Ishikawa (cell line): ENCODE measurements around the gene SGK2.

Experiments used
- CEBPB ChIP-seq: IDR thresholded peaks from 2 replicates; pipeline ENCODE4 v1.6.1; 2012
- CREB1 ChIP-seq: IDR thresholded peaks from 2 replicates; pipeline ENCODE4 v1.6.1; 2012; ENCODE audit warnings: low read depth
- EGR1 ChIP-seq: IDR thresholded peaks from 2 replicates; pipeline ENCODE4 v1.6.1; 2012
- EP300 ChIP-seq: IDR thresholded peaks from 2 replicates; pipeline ENCODE4 v1.6.1; 2012; ENCODE audit warnings: borderline replicate concordance
- FOXM1 ChIP-seq: IDR thresholded peaks from 2 replicates; pipeline ENCODE4 v1.6.1; 2012; ENCODE audit warnings: low read depth, borderline replicate concordance
- NFIC ChIP-seq: IDR thresholded peaks from 2 replicates; pipeline ENCODE4 v1.6.1; 2012
- RAD21 ChIP-seq: IDR thresholded peaks from 2 replicates; pipeline ENCODE4 v1.6.1; 2012; ENCODE audit warnings: low read depth
- TAF1 ChIP-seq: IDR thresholded peaks from 2 replicates; pipeline ENCODE4 v1.6.1; 2012; ENCODE audit warnings: low read depth, mild to moderate bottlenecking
- TCF12 ChIP-seq: IDR thresholded peaks from 2 replicates; pipeline ENCODE4 v1.6.1; 2012; ENCODE audit warnings: low read depth
- TEAD4 ChIP-seq: IDR thresholded peaks from 2 replicates; pipeline ENCODE4 v1.6.1; 2012
- YY1 ChIP-seq: IDR thresholded peaks from 2 replicates; pipeline ENCODE4 v1.6.1; 2012; ENCODE audit warnings: low read depth
- ZBTB7A ChIP-seq: IDR thresholded peaks from 2 replicates; pipeline ENCODE4 v1.6.1; 2012; ENCODE audit warnings: low read depth
- TF ChIP-seq, protein P1 (sequence below): IDR thresholded peaks from 2 replicates; pipeline ENCODE4 v1.6.1; 2012
- TF ChIP-seq, protein P2 (sequence below): IDR thresholded peaks from 2 replicates; pipeline ENCODE4 v1.6.1; 2012; ENCODE audit warnings: low read depth, mild to moderate bottlenecking
- TF ChIP-seq, protein P3 (sequence below): IDR thresholded peaks from 2 replicates; pipeline ENCODE4 v1.6.1; 2012

The SGK2 gene

DNA sequence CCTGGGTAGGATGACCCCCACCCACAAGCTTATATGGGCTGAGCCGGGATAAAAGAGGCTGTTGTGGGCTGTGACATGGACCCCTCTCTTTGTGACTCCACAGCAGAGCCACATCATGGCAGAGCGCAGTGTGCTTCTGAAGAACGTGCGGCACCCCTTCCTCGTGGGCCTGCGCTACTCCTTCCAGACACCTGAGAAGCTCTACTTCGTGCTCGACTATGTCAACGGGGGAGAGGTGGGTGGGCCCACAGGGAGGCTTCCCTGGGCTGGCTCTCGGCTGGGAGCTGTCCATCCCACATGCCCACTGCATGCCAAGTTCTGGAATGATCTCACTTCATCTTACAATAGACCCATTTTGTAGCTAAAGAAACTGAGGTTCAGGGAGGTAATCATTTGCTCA is 10.5 kb downstream of the SGK2 start:
- TF ChIP-seq EGR1 (no peak), YY1 (no peak), CEBPB (no peak), CREB1 (no peak), RAD21 (no peak), TEAD4 (no peak), NFIC (no peak), FOXM1 (no peak), EP300 (no peak), TCF12 (no peak), ZBTB7A (no peak), TAF1 (no peak)
- TF ChIP-seq, protein P1, sequence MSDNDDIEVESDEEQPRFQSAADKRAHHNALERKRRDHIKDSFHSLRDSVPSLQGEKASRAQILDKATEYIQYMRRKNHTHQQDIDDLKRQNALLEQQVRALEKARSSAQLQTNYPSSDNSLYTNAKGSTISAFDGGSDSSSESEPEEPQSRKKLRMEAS, result no peak
- TF ChIP-seq, protein P2, sequence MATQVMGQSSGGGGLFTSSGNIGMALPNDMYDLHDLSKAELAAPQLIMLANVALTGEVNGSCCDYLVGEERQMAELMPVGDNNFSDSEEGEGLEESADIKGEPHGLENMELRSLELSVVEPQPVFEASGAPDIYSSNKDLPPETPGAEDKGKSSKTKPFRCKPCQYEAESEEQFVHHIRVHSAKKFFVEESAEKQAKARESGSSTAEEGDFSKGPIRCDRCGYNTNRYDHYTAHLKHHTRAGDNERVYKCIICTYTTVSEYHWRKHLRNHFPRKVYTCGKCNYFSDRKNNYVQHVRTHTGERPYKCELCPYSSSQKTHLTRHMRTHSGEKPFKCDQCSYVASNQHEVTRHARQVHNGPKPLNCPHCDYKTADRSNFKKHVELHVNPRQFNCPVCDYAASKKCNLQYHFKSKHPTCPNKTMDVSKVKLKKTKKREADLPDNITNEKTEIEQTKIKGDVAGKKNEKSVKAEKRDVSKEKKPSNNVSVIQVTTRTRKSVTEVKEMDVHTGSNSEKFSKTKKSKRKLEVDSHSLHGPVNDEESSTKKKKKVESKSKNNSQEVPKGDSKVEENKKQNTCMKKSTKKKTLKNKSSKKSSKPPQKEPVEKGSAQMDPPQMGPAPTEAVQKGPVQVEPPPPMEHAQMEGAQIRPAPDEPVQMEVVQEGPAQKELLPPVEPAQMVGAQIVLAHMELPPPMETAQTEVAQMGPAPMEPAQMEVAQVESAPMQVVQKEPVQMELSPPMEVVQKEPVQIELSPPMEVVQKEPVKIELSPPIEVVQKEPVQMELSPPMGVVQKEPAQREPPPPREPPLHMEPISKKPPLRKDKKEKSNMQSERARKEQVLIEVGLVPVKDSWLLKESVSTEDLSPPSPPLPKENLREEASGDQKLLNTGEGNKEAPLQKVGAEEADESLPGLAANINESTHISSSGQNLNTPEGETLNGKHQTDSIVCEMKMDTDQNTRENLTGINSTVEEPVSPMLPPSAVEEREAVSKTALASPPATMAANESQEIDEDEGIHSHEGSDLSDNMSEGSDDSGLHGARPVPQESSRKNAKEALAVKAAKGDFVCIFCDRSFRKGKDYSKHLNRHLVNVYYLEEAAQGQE, result no peak
- TF ChIP-seq, protein P3, sequence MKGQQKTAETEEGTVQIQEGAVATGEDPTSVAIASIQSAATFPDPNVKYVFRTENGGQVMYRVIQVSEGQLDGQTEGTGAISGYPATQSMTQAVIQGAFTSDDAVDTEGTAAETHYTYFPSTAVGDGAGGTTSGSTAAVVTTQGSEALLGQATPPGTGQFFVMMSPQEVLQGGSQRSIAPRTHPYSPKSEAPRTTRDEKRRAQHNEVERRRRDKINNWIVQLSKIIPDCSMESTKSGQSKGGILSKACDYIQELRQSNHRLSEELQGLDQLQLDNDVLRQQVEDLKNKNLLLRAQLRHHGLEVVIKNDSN, result no peak

DNA sequence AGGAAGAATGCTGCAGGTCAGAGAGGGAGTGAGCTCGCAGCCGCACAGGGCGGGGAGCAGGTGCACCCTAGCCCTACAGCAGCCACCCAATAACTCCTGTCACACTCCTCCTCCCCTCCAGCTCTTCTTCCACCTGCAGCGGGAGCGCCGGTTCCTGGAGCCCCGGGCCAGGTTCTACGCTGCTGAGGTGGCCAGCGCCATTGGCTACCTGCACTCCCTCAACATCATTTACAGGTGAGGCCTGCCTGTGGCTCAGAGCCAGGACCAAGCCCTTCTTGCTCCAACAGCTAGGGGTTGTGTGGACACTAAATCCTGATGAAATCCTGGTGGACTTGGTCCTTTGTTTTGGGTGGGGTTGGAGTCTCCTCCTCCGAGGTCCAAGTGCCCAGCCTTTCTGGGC is 11.7 kb downstream of the SGK2 start:
- TF ChIP-seq, protein P1, result no peak

DNA sequence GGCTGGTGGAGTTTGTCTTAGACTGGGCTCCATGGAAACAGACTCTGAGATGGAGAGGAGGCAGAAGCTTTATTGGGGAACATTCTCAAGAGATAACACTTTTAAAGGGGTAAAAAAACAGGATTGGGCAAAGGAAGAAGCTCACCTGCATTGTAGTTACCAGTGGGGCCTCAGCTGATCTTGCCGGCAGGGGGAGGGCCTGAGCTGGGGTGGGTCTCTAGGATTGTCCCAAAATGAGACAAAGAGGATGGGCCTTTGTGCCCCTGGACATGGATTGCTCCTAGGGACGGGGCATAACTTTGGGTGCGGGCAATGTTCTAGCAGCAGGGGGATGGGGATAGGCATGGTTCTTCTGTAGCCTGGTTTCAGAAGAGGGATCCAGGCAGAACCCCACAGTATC is 12.5 kb downstream of the SGK2 start:
- TF ChIP-seq FOXM1, result no peak
- no peak for TF ChIP-seq TAF1
- no peak for TF ChIP-seq YY1
- no peak for TF ChIP-seq ZBTB7A
- TF ChIP-seq, protein P1, result no peak

DNA sequence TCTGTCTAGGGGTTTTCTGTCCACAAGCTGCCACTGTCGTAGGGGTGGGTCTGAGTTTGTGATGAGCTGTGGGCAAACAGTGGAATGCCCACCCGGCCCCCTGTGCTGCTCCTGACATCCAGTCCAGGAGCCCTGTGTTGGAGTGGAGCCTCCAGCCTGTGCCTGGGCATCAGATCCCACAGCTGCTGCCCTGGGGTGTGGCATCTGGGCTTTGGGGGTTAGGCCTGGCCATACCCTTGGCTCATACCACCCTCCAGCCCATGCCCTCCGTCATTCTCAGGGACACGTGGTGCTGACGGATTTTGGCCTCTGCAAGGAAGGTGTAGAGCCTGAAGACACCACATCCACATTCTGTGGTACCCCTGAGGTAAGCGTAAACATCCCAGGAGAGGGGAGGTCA is 12.9 kb downstream of the SGK2 start:
- TF ChIP-seq TAF1, result no peak
- TF ChIP-seq NFIC, result no peak
- TF ChIP-seq TCF12, result no peak
- TF ChIP-seq, protein P1, result no peak
- TF ChIP-seq, protein P3, result no peak
- TF ChIP-seq ZBTB7A, result no peak
- TF ChIP-seq EP300, result no peak
- TF ChIP-seq, protein P2, result no peak
- no peak for TF ChIP-seq EGR1

DNA sequence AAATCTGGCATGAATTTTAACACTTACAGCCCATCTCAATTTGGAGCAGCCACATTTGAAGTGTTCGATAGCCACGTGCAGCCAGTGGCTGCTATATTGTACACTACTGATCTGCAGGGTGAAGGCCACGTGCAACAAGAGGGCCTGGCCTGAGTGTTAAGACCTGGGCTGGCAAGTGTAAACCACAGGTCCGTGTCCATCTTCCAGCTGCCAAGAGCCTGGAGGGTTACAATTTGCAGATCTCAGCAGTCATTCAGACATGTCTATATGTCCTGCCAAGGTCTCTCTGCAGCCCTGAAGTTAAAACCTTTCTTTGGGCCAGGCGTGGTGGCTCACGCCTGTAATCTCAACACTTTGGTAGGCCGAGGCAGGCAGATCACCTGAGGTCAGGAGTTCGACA is 14.1 kb downstream of the SGK2 start:
- TF ChIP-seq, protein P2, result no peak
- TF ChIP-seq EGR1 (no peak), TCF12 (no peak)
